Esophagus muscularis mucosa (tissue), 4 donors: ENCODE results near the gene ALS2. TPM values are rescaled to one million over a fixed set of nuclear protein-coding genes. Genes with fewer than 3 reads are reported as not detected.

Source experiments
- DNase-seq: peaks from one replicate; pipeline ENCODE4 v3.0.0-alpha.2; 2017; ENCODE audit errors: extremely low spot score
- H3K27ac ChIP-seq, 4 donors: fragments of 200-600 bp; sonication (generic); replicated peaks in 1 of 4; 1 replicate in 3 of 4; 2 replicates in 1 of 4; pipeline ENCODE4 v1.5.1; 2016 to 2019; ENCODE audit warnings: mild to moderate bottlenecking in 1 of 4
- H3K27me3 ChIP-seq, 4 donors: fragments of 200-600 bp; sonication (generic); one replicate each; pipeline versions ENCODE4 v1.5.1 to v1.6.0; 2016 to 2019
- H3K36me3 ChIP-seq, 4 donors: fragments of 200-600 bp; sonication (generic); one replicate each; pipeline ENCODE4 v1.5.1; 2016 to 2019
- H3K4me1 ChIP-seq, 4 donors: fragments of 200-600 bp; sonication (generic); one replicate each; pipeline ENCODE4 v1.5.1; 2016 to 2019
- H3K4me3 ChIP-seq, 4 donors: fragments of 200-600 bp; sonication (generic); 1 replicate in 2 of 4; 2 replicates in 2 of 4; pipeline ENCODE4 v1.5.1; 2016 to 2019; ENCODE audit warnings: mild to moderate bottlenecking in 4 of 4, moderate library complexity in 1 of 4
- H3K9me3 ChIP-seq, 4 donors: fragments of 200-600 bp; sonication (generic); 1 replicate in 3 of 4; 2 replicates in 1 of 4; pipeline ENCODE4 v1.5.1; 2016 to 2019
- CTCF ChIP-seq, 3 experiments: fragments of 200-600 bp in 2 of 3; fragments of 450-650 bp in 1 of 3; sonication (generic) in 2 of 3; IDR thresholded peaks; one replicate each; pipeline ENCODE4 v1.5.1; 2017 to 2019; ENCODE audit warnings: antibody characterized with exemption in 3 of 3, mild to moderate bottlenecking in 2 of 3, moderate library complexity in 1 of 3
- EP300 ChIP-seq: sonication (generic); formaldehyde crosslinking; IDR thresholded peaks from one replicate; pipeline ENCODE4 v1.6.1; 2017; ENCODE audit warnings: antibody characterized with exemption
- POLR2A ChIP-seq: fragments of 450-650 bp; IDR thresholded peaks from one replicate; pipeline ENCODE4 v1.6.1; 2017; ENCODE audit warnings: antibody characterized with exemption, moderate library complexity, mild to moderate bottlenecking, low read depth
- POLR2AphosphoS5 ChIP-seq, 2 donors: sonication (generic); formaldehyde crosslinking; IDR thresholded peaks; one replicate each; pipeline ENCODE4 v1.6.1; 2017; ENCODE audit warnings: antibody characterized with exemption in 2 of 2
- WGBS: methylation state at CpG from one replicate; pipeline ENCODE4 v1.1.5; 2018; 5-methylcytosine and 5-hydroxymethylcytosine counted together
- intact Hi-C: fragments of 100-400 bp; cut with DNase I; formaldehyde crosslinking; loops from one replicate; pipeline ENCODE4 v1.15.1; 2023
- total RNA-seq, 4 donors: library from RNA; depleted of rRNA; stranded (reverse); fragments of >200 nt; gene quantifications; one replicate each; pipeline versions ENCODE4 v1.1.0 to v1.2.1, GENCODE V29; 2016

ALS2 gene
- total RNA-seq, 4 donors from 2014 or later, result 12.6 to 22.4 (median 17.0) TPM

GRCh38 chr2:201698588-201699226, 82.0 kb downstream of the ALS2 start, which contains the start of gene MPP4:
Gene MPP4 (minus strand): TSS chr2:201698644. CDS start chr2:201693954, 4,690 bp downstream.
- Histone ChIP-seq H3K4me3 (no peak within 1 kb of the TSS), H3K27me3 (no peaks in the 10 kb centered on the region), H3K4me1 (peaks cover 6 to 19% (median 12%) of the 10 kb centered on the region in 4 donors), H3K36me3 (peaks cover 14 to 43% (median 27%) of the 10 kb centered on the region in 4 donors), H3K27ac (peak within 1 kb of the TSS in 2 of 4 donors; percentile 8 to 16), H3K9me3 (no peaks in the 10 kb centered on the region)
- DNase-seq, result no peak
- intact Hi-C loops, result no loop called here
- WGBS, result 58% methylated on average over 3 of the region's 3 CpGs
- TF ChIP-seq EP300 (no peak), POLR2AphosphoS5 (IDR thresholded peaks at IDR 0.05) (no peak), POLR2A (no peak), CTCF (IDR thresholded peaks at IDR 0.05) (no peak)

GRCh38 chr2:201697899-201698298, 82.8 kb downstream of the ALS2 start:
- intact Hi-C loops, result no loop called here
- H3K27ac ChIP-seq, result peak overlapping the region in 2 of 4 donors; percentile 8 to 16

DNA sequence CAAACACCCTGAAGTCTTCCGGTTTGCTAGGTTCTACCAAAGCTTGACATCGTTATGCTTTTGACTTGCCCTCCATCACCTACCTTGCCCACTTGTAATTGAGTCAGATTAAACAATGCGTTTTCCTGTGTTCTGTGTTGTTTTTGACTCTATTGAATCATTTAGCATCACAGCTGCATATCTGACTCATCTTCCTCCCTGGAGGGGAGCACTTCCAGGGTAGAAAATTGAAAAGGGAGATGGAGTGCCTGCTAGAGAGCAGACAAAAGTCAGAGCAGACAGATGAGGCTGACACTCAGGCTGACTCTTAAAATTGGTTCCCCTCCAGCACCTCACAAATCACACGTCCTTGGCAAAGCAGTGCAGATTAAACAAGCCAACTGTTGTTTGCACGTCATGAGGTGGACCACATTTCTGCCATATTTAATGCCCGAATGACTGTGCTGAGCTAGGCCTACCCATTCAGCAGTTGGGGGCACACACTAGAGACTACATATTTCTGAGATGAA, 84.5 kb downstream of the ALS2 start:
- DNase-seq, result peak; percentile 66
- 47% methylated on average over 6 of the region's 6 CpGs for WGBS
- Histone ChIP-seq H3K27me3 (no peaks in the 10 kb centered on the region), H3K36me3 (peaks cover 7 to 18% (median 9%) of the 10 kb centered on the region in 4 donors), H3K9me3 (no peaks in the 10 kb centered on the region), H3K4me1 (peaks cover 6 to 19% (median 12%) of the 10 kb centered on the region in 4 donors), H3K4me3 (no peak overlapping the region), H3K27ac (no peak overlapping the region)
- TF ChIP-seq POLR2AphosphoS5 (IDR thresholded peaks at IDR 0.05) (no peak), EP300 (no peak), POLR2A (no peak), CTCF (IDR thresholded peaks at IDR 0.05) (no peak)
- intact Hi-C loops, result no loop called here

More at GRCh38 chr2:201697899-201698298, 82.8 kb downstream of the ALS2 start:
- no peaks in the 10 kb centered on the region for H3K9me3 ChIP-seq
- no peaks in the 10 kb centered on the region for H3K27me3 ChIP-seq
- H3K4me1 ChIP-seq, result peaks cover 6 to 19% (median 12%) of the 10 kb centered on the region in 4 donors
- H3K4me3 ChIP-seq, result no peak overlapping the region
- TF ChIP-seq POLR2A (no peak), CTCF (IDR thresholded peaks at IDR 0.05) (no peak), POLR2AphosphoS5 (IDR thresholded peaks at IDR 0.05) (no peak), EP300 (no peak)
- peak; percentile 42 for DNase-seq
- WGBS, result 33% methylated on average over 2 of the region's 2 CpGs
- H3K36me3 ChIP-seq, result peaks cover 13 to 35% (median 20%) of the 10 kb centered on the region in 4 donors

GRCh38 chr2:201685156-201685555, 95.6 kb downstream of the ALS2 start:
- intact Hi-C loops, result no loop called here
- Histone ChIP-seq H3K9me3 (no peaks in the 10 kb centered on the region), H3K27me3 (peaks cover 0 to 9% (median 0%) of the 10 kb centered on the region in 4 donors), H3K36me3 (no peaks in the 10 kb centered on the region), H3K4me3 (no peak overlapping the region), H3K4me1 (no peaks in the 10 kb centered on the region), H3K27ac (no peak overlapping the region)
- no peak for DNase-seq
- TF ChIP-seq POLR2A, result no peak
- TF ChIP-seq CTCF (IDR thresholded peaks at IDR 0.05), result no peak
- no peak for TF ChIP-seq POLR2AphosphoS5 (IDR thresholded peaks at IDR 0.05)
- TF ChIP-seq EP300, result no peak
- 89% methylated on average over 3 of the region's 3 CpGs for WGBS
